Left ventricle myocardium inferior (tissue), 1 donor: ENCODE results near the gene NGB. TPM values are rescaled to one million over a fixed set of nuclear protein-coding genes. Genes with fewer than 3 reads are reported as not detected.

Experiments used
- DNase-seq: peaks from one replicate; pipeline ENCODE4 v3.0.0-alpha.2; 2020
- H3K27ac ChIP-seq: fragments of 200-600 bp; replicated peaks from 2 replicates; pipeline ENCODE4 v1.8.0; 2021
- H3K27me3 ChIP-seq: fragments of 200-600 bp; 2 replicates; pipeline ENCODE4 v1.8.0; 2021; ENCODE audit warnings: low read depth
- H3K36me3 ChIP-seq: fragments of 200-600 bp; 2 replicates; pipeline ENCODE4 v1.8.0; 2021
- H3K4me1 ChIP-seq: fragments of 200-600 bp; 2 replicates; pipeline ENCODE4 v1.8.0; 2021
- H3K4me3 ChIP-seq: fragments of 200-600 bp; 2 replicates; pipeline ENCODE4 v1.8.0; 2021; ENCODE audit warnings: mild to moderate bottlenecking, moderate library complexity
- H3K9me3 ChIP-seq: fragments of 200-600 bp; replicated peaks from 2 replicates; pipeline ENCODE4 v1.8.0; 2021
- CTCF ChIP-seq: fragments of 200-600 bp; IDR thresholded peaks from 2 replicates; pipeline ENCODE4 v1.8.0; 2021; ENCODE audit warnings: antibody characterized with exemption, mild to moderate bottlenecking, borderline replicate concordance
- intact Hi-C: fragments of 100-400 bp; cut with micrococcal nuclease; formaldehyde crosslinking; loops from one replicate; pipeline ENCODE4 v1.11.0; 2022
- total RNA-seq: library from RNA; stranded (reverse); fragmentation: NEBNext Ultra II Directional; extraction: Animal tissue kit (Norgen Biotek cat#: 25700); gene quantifications from one replicate; pipeline ENCODE4 v1.2.1, GENCODE V29; 2021
- donor health status: DM: no; HTN: yes; CAD: no; lungs with severe emphysema.

NGB gene
- total RNA-seq, 1 donor from 2014 or later = not detected

- no peak for DNase-seq
- Histone ChIP-seq H3K27ac (no peak overlapping the region), H3K4me1 (no peaks in the 10 kb centered on the region)
Measured at GRCh38 chr14:77257700-77258099, 13.3 kb downstream of the NGB start.

GRCh38 chr14:77256694-77257093 is 14.3 kb downstream of the NGB start:
- Histone ChIP-seq H3K27ac (no peak overlapping the region), H3K9me3 (no peaks in the 10 kb centered on the region), H3K27me3 (peaks cover 74% of the 10 kb centered on the region), H3K4me1 (no peaks in the 10 kb centered on the region), H3K4me3 (no peak overlapping the region), H3K36me3 (no peaks in the 10 kb centered on the region)
- TF ChIP-seq CTCF = no peak
- intact Hi-C loops = no loop called here
- no peak for DNase-seq

More at GRCh38 chr14:77257700-77258099, 13.3 kb downstream of the NGB start:
- H3K27me3 ChIP-seq = peaks cover 70% of the 10 kb centered on the region
- TF ChIP-seq CTCF = no peak
- no peaks in the 10 kb centered on the region for H3K9me3 ChIP-seq
- intact Hi-C loops = no loop called here
- no peak overlapping the region for H3K4me3 ChIP-seq
- no peaks in the 10 kb centered on the region for H3K36me3 ChIP-seq

- no peak for DNase-seq
- peaks cover 44% of the 10 kb centered on the region for H3K27me3 ChIP-seq
- intact Hi-C loops = no loop called here
- no peak overlapping the region for H3K27ac ChIP-seq
- no peak overlapping the region for H3K4me3 ChIP-seq
- no peaks in the 10 kb centered on the region for H3K4me1 ChIP-seq
- no peaks in the 10 kb centered on the region for H3K9me3 ChIP-seq
- no peak for TF ChIP-seq CTCF
- H3K36me3 ChIP-seq = no peaks in the 10 kb centered on the region
Measured at GRCh38 chr14:77253333-77254190, 17.4 kb downstream of the NGB start.

GRCh38 chr14:77251870-77252269 is 19.1 kb downstream of the NGB start:
- H3K9me3 ChIP-seq = no peaks in the 10 kb centered on the region
- no peak overlapping the region for H3K4me3 ChIP-seq
- H3K36me3 ChIP-seq = no peaks in the 10 kb centered on the region
- H3K27me3 ChIP-seq = peaks cover 27% of the 10 kb centered on the region
- H3K27ac ChIP-seq = no peak overlapping the region
- no peak for TF ChIP-seq CTCF
- H3K4me1 ChIP-seq = no peaks in the 10 kb centered on the region
- intact Hi-C loops = no loop called here
- no peak for DNase-seq

GRCh38 chr14:77250927-77251326 is 20.1 kb downstream of the NGB start:
- Histone ChIP-seq H3K27ac (no peak overlapping the region), H3K36me3 (no peaks in the 10 kb centered on the region), H3K4me1 (no peaks in the 10 kb centered on the region), H3K4me3 (no peak overlapping the region), H3K9me3 (no peaks in the 10 kb centered on the region), H3K27me3 (peaks cover 18% of the 10 kb centered on the region)
- intact Hi-C loops = no loop called here
- TF ChIP-seq CTCF = no peak
- DNase-seq = no peak
